ENCODE data around the gene ZNF746.

The ZNF746 gene

GRCh38 chr7:149444287-149444686, 53.3 kb downstream of the ZNF746 start:
- Histone ChIP-seq H3K9ac (ENCODE audit: low read length) (no peak overlapping the region), H3K9me3 (ENCODE audit: control insufficient read depth, low read length) (no peaks in the 10 kb centered on the region), H2BK12ac (ENCODE audit: low read length in 2 of 2) (no peak overlapping the region), H3K4ac (ENCODE audit: low read depth in 1 of 2, low read length in 2 of 2) (no peak overlapping the region), H3K23ac (ENCODE audit: low read length in 2 of 2) (no peak overlapping the region), H2AK5ac (ENCODE audit: low read length, severe bottlenecking) (no peak overlapping the region), H3K79me1 (replicated peaks; ENCODE audit: low read length, poor library complexity, severe bottlenecking) (peaks cover 31% of the 10 kb centered on the region), H3K4me1 (ENCODE audit: control insufficient read depth, insufficient read depth, low read depth, low read length) (no peaks in the 10 kb centered on the region), H2BK120ac (ENCODE audit: low read depth, low read length) (no peak overlapping the region), H3K4me3 (ENCODE audit: insufficient read depth in 1 of 2, low read depth in 1 of 2, low read length in 2 of 2) (no peak overlapping the region), H3K27me3 (ENCODE audit: control insufficient read depth in 1 of 2, insufficient read depth in 1 of 2, low read length in 2 of 2) (no peaks in the 10 kb centered on the region), H3K18ac (ENCODE audit: low read depth in 1 of 2, low read length in 2 of 2) (no peak overlapping the region), H3K4me2 (ENCODE audit: low read length, poor library complexity, severe bottlenecking) (no peak overlapping the region), H2BK15ac (ENCODE audit: low read depth, poor library complexity, severe bottlenecking) (no peak overlapping the region), H2BK5ac (ENCODE audit: low read depth, low read length, poor library complexity, severe bottlenecking) (no peak overlapping the region), H3K14ac (ENCODE audit: low read length in 2 of 2) (no peak overlapping the region), H4K91ac (ENCODE audit: low read length) (no peak overlapping the region), H3K36me3 (ENCODE audit: control insufficient read depth in 1 of 2, insufficient read depth in 2 of 2, low read depth in 1 of 2, low read length in 2 of 2) (peaks cover 36 to 63% of the 10 kb centered on the region in 2 experiments), H3K27ac (ENCODE audit: low read length, poor library complexity, severe bottlenecking) (no peak overlapping the region), H2AFZ (ENCODE audit: low read depth, low read length) (no peak overlapping the region), H4K8ac (ENCODE audit: low read length) (no peak overlapping the region)
- 86% methylated on average over 4 of the region's 6 CpGs for WGBS
- no peak for DNase-seq

- H3K4me3 ChIP-seq (ENCODE audit: insufficient read depth in 1 of 2, low read depth in 1 of 2, low read length in 2 of 2), result no peak overlapping the region
- no peaks in the 10 kb centered on the region for H3K4me1 ChIP-seq (ENCODE audit: control insufficient read depth, insufficient read depth, low read depth, low read length)
- no peak overlapping the region for H2BK12ac ChIP-seq (ENCODE audit: low read length in 2 of 2)
- no peak overlapping the region for H4K8ac ChIP-seq (ENCODE audit: low read length)
- H2BK5ac ChIP-seq (ENCODE audit: low read depth, low read length, poor library complexity, severe bottlenecking), result no peak overlapping the region
- no peak overlapping the region for H3K18ac ChIP-seq (ENCODE audit: low read depth in 1 of 2, low read length in 2 of 2)
- no peak overlapping the region for H2BK15ac ChIP-seq (ENCODE audit: low read depth, poor library complexity, severe bottlenecking)
- H3K36me3 ChIP-seq (ENCODE audit: control insufficient read depth in 1 of 2, insufficient read depth in 2 of 2, low read depth in 1 of 2, low read length in 2 of 2), result peaks cover 28 to 60% of the 10 kb centered on the region in 2 experiments
- H3K9me3 ChIP-seq (ENCODE audit: control insufficient read depth, low read length), result no peaks in the 10 kb centered on the region
- H2AK5ac ChIP-seq (ENCODE audit: low read length, severe bottlenecking), result no peak overlapping the region
- H3K79me1 ChIP-seq (replicated peaks; ENCODE audit: low read length, poor library complexity, severe bottlenecking), result peaks cover 27% of the 10 kb centered on the region
- H3K23ac ChIP-seq (ENCODE audit: low read length in 2 of 2), result no peak overlapping the region
- H2AFZ ChIP-seq (ENCODE audit: low read depth, low read length), result no peak overlapping the region
- DNase-seq, result no peak
- 98% methylated on average over 5 of the region's 7 CpGs for WGBS
- no peak overlapping the region for H3K14ac ChIP-seq (ENCODE audit: low read length in 2 of 2)
- no peak overlapping the region for H3K4me2 ChIP-seq (ENCODE audit: low read length, poor library complexity, severe bottlenecking)
- no peak overlapping the region for H2BK120ac ChIP-seq (ENCODE audit: low read depth, low read length)
- no peak overlapping the region for H4K91ac ChIP-seq (ENCODE audit: low read length)
- H3K4ac ChIP-seq (ENCODE audit: low read depth in 1 of 2, low read length in 2 of 2), result no peak overlapping the region
- no peak overlapping the region for H3K9ac ChIP-seq (ENCODE audit: low read length)
- no peaks in the 10 kb centered on the region for H3K27me3 ChIP-seq (ENCODE audit: control insufficient read depth in 1 of 2, insufficient read depth in 1 of 2, low read length in 2 of 2)
- H3K27ac ChIP-seq (ENCODE audit: low read length, poor library complexity, severe bottlenecking), result no peak overlapping the region
Observed at GRCh38 chr7:149443523-149443922, 54.1 kb downstream of the ZNF746 start.

- Histone ChIP-seq H2BK120ac (ENCODE audit: low read depth, low read length) (no peak overlapping the region), H3K4me1 (ENCODE audit: control insufficient read depth, insufficient read depth, low read depth, low read length) (no peaks in the 10 kb centered on the region), H3K4ac (ENCODE audit: low read depth in 1 of 2, low read length in 2 of 2) (no peak overlapping the region), H4K91ac (ENCODE audit: low read length) (no peak overlapping the region), H3K14ac (ENCODE audit: low read length in 2 of 2) (no peak overlapping the region), H2AK5ac (ENCODE audit: low read length, severe bottlenecking) (no peak overlapping the region), H3K9me3 (ENCODE audit: control insufficient read depth, low read length) (no peaks in the 10 kb centered on the region), H3K4me2 (ENCODE audit: low read length, poor library complexity, severe bottlenecking) (no peak overlapping the region), H3K9ac (ENCODE audit: low read length) (no peak overlapping the region), H3K27ac (ENCODE audit: low read length, poor library complexity, severe bottlenecking) (no peak overlapping the region), H3K4me3 (ENCODE audit: insufficient read depth in 1 of 2, low read depth in 1 of 2, low read length in 2 of 2) (no peak overlapping the region), H3K27me3 (ENCODE audit: control insufficient read depth in 1 of 2, insufficient read depth in 1 of 2, low read length in 2 of 2) (no peaks in the 10 kb centered on the region), H3K18ac (ENCODE audit: low read depth in 1 of 2, low read length in 2 of 2) (no peak overlapping the region), H2AFZ (ENCODE audit: low read depth, low read length) (no peak overlapping the region), H3K23ac (ENCODE audit: low read length in 2 of 2) (no peak overlapping the region), H2BK12ac (ENCODE audit: low read length in 2 of 2) (no peak overlapping the region), H2BK15ac (ENCODE audit: low read depth, poor library complexity, severe bottlenecking) (no peak overlapping the region), H3K36me3 (ENCODE audit: control insufficient read depth in 1 of 2, insufficient read depth in 2 of 2, low read depth in 1 of 2, low read length in 2 of 2) (peaks cover 25 to 56% of the 10 kb centered on the region in 2 experiments), H4K8ac (ENCODE audit: low read length) (no peak overlapping the region), H2BK5ac (ENCODE audit: low read depth, low read length, poor library complexity, severe bottlenecking) (no peak overlapping the region), H3K79me1 (replicated peaks; ENCODE audit: low read length, poor library complexity, severe bottlenecking) (peaks cover 28% of the 10 kb centered on the region)
- no peak for DNase-seq
- no CpG with 5 or more reads among the region's 3 CpGs for WGBS
Observed at GRCh38 chr7:149442924-149443323, 54.7 kb downstream of the ZNF746 start.

DNA sequence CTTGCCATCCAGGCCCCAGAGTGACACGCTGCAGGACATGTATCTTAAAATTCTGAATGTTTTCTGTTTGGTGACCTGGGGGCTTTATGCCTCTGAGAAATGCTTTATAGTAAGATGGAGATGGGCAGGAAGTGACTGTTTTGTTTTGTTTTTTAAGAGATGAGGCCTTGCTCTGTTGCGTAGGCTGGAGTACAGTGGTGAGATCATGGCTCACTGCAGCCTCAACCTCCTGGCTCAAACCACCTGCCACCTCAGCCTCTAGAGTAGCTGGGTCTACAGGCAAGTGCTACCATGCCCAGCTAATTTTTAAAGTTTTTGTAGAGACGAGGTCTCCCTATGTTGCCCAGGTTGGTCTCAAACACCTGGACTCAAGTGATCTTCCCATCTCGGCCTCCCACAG, 57.4 kb downstream of the ZNF746 start:
- H2AK5ac ChIP-seq (ENCODE audit: low read length, severe bottlenecking), result no peak overlapping the region
- no peak overlapping the region for H3K4me3 ChIP-seq (ENCODE audit: insufficient read depth in 1 of 2, low read depth in 1 of 2, low read length in 2 of 2)
- DNase-seq, result no peak
- WGBS, result 89% methylated on average over 4 of the region's 4 CpGs
- no peak overlapping the region for H2AFZ ChIP-seq (ENCODE audit: low read depth, low read length)
- H2BK12ac ChIP-seq (ENCODE audit: low read length in 2 of 2), result no peak overlapping the region
- H3K4ac ChIP-seq (ENCODE audit: low read depth in 1 of 2, low read length in 2 of 2), result no peak overlapping the region
- H3K4me1 ChIP-seq (ENCODE audit: control insufficient read depth, insufficient read depth, low read depth, low read length), result no peaks in the 10 kb centered on the region
- no peak overlapping the region for H3K4me2 ChIP-seq (ENCODE audit: low read length, poor library complexity, severe bottlenecking)
- no peaks in the 10 kb centered on the region for H3K9me3 ChIP-seq (ENCODE audit: control insufficient read depth, low read length)
- H3K27me3 ChIP-seq (ENCODE audit: control insufficient read depth in 1 of 2, insufficient read depth in 1 of 2, low read length in 2 of 2), result no peaks in the 10 kb centered on the region
- peaks cover 23% of the 10 kb centered on the region for H3K79me1 ChIP-seq (replicated peaks; ENCODE audit: low read length, poor library complexity, severe bottlenecking)
- no peak overlapping the region for H2BK15ac ChIP-seq (ENCODE audit: low read depth, poor library complexity, severe bottlenecking)
- no peak overlapping the region for H3K18ac ChIP-seq (ENCODE audit: low read depth in 1 of 2, low read length in 2 of 2)
- H4K8ac ChIP-seq (ENCODE audit: low read length), result no peak overlapping the region
- H3K36me3 ChIP-seq (ENCODE audit: control insufficient read depth in 1 of 2, insufficient read depth in 2 of 2, low read depth in 1 of 2, low read length in 2 of 2), result peaks cover 18 to 49% of the 10 kb centered on the region in 2 experiments
- H2BK5ac ChIP-seq (ENCODE audit: low read depth, low read length, poor library complexity, severe bottlenecking), result no peak overlapping the region
- H2BK120ac ChIP-seq (ENCODE audit: low read depth, low read length), result no peak overlapping the region
- no peak overlapping the region for H3K14ac ChIP-seq (ENCODE audit: low read length in 2 of 2)
- H3K9ac ChIP-seq (ENCODE audit: low read length), result no peak overlapping the region
- no peak overlapping the region for H4K91ac ChIP-seq (ENCODE audit: low read length)
- no peak overlapping the region for H3K27ac ChIP-seq (ENCODE audit: low read length, poor library complexity, severe bottlenecking)
- H3K23ac ChIP-seq (ENCODE audit: low read length in 2 of 2), result no peak overlapping the region

All from mesenchymal stem cell (in vitro differentiated cells and primary cell).